SK-N-MC (cell line): ENCODE measurements around the gene ZFAND3.

Experiments
- EZH2 ChIP-seq: fragments of 200-600 bp; sonication (generic); IDR thresholded peaks from one replicate; pipeline ENCODE4 v1.6.1; 2017; ENCODE audit warnings: antibody characterized with exemption
- POLR2AphosphoS5 ChIP-seq: IDR thresholded peaks from 2 replicates; pipeline ENCODE4 v1.6.1; 2012; ENCODE audit warnings: mild to moderate bottlenecking, low read depth, low read length, borderline replicate concordance

- no peak for TF ChIP-seq POLR2AphosphoS5
- TF ChIP-seq EZH2 = no peak
Measured at GRCh38 chr6:38018755-38019165, 199.2 kb downstream of the ZFAND3 start.
